Ishikawa (cell line): Measurements from ENCODE around the gene MTPN.

Experiments
- CEBPB ChIP-seq: IDR thresholded peaks from 2 replicates; pipeline ENCODE4 v1.6.1; 2012
- CREB1 ChIP-seq: IDR thresholded peaks from 2 replicates; pipeline ENCODE4 v1.6.1; 2012; ENCODE audit warnings: low read depth
- EGR1 ChIP-seq: IDR thresholded peaks from 2 replicates; pipeline ENCODE4 v1.6.1; 2012
- EP300 ChIP-seq: IDR thresholded peaks from 2 replicates; pipeline ENCODE4 v1.6.1; 2012; ENCODE audit warnings: borderline replicate concordance
- FOXM1 ChIP-seq: IDR thresholded peaks from 2 replicates; pipeline ENCODE4 v1.6.1; 2012; ENCODE audit warnings: low read depth, borderline replicate concordance
- NFIC ChIP-seq: IDR thresholded peaks from 2 replicates; pipeline ENCODE4 v1.6.1; 2012
- RAD21 ChIP-seq: IDR thresholded peaks from 2 replicates; pipeline ENCODE4 v1.6.1; 2012; ENCODE audit warnings: low read depth
- TAF1 ChIP-seq: IDR thresholded peaks from 2 replicates; pipeline ENCODE4 v1.6.1; 2012; ENCODE audit warnings: low read depth, mild to moderate bottlenecking
- TCF12 ChIP-seq: IDR thresholded peaks from 2 replicates; pipeline ENCODE4 v1.6.1; 2012; ENCODE audit warnings: low read depth
- TEAD4 ChIP-seq: IDR thresholded peaks from 2 replicates; pipeline ENCODE4 v1.6.1; 2012
- YY1 ChIP-seq: IDR thresholded peaks from 2 replicates; pipeline ENCODE4 v1.6.1; 2012; ENCODE audit warnings: low read depth
- ZBTB7A ChIP-seq: IDR thresholded peaks from 2 replicates; pipeline ENCODE4 v1.6.1; 2012; ENCODE audit warnings: low read depth
- TF ChIP-seq, protein P1 (sequence below): IDR thresholded peaks from 2 replicates; pipeline ENCODE4 v1.6.1; 2012
- TF ChIP-seq, protein P2 (sequence below): IDR thresholded peaks from 2 replicates; pipeline ENCODE4 v1.6.1; 2012
- TF ChIP-seq, protein P3 (sequence below): IDR thresholded peaks from 2 replicates; pipeline ENCODE4 v1.6.1; 2012; ENCODE audit warnings: low read depth, mild to moderate bottlenecking

Gene MTPN

DNA sequence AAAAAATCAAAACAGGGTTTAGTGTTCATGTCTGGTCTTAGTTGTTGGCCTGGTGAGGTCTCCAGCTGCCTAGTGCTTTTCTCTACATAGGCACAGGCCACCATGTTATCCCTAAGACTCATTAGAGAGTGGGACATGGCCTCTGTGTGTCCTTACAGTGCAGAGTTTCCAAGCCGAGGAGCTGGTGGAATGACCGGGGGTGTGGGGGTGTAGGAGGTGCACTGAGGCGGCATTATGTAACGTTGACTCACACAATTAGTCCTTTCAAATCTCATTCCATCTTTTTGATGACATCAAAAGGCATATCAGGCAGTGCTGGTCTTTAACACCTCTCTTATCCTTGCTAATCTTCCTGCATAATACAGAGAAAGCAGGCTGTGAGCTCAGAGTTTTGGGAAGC is 71.3 kb downstream of the MTPN start:
- TF ChIP-seq CEBPB (no peak), EGR1 (no peak), CREB1 (no peak), ZBTB7A (no peak), FOXM1 (no peak), NFIC (no peak)
- TF ChIP-seq, protein P1, sequence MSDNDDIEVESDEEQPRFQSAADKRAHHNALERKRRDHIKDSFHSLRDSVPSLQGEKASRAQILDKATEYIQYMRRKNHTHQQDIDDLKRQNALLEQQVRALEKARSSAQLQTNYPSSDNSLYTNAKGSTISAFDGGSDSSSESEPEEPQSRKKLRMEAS: no peak

DNA sequence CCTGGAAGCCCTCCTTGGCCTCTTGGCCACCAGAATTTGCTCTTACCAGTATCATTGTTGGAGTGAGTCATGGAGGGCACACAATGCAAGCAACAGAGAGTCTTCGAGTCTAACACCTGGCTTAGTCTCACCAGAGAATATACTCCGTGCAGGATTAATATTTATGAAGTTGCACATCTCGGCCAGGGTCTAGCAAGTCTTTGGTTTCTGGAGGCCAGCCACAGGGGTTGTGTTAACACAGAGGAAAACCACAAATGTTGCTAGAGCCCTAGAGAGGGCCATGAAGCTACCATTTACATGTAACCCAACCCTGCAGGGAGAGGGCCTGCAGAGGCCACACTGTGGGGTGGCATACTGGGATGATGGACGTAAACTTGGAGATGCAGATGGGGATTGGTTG is 71.8 kb downstream of the MTPN start:
- TF ChIP-seq ZBTB7A (no peak), FOXM1 (no peak), EP300 (no peak), EGR1 (no peak), RAD21 (no peak), NFIC (no peak), YY1 (no peak), CREB1 (no peak), TAF1 (no peak), TCF12 (no peak), CEBPB (no peak), TEAD4 (no peak)
- TF ChIP-seq, protein P2, sequence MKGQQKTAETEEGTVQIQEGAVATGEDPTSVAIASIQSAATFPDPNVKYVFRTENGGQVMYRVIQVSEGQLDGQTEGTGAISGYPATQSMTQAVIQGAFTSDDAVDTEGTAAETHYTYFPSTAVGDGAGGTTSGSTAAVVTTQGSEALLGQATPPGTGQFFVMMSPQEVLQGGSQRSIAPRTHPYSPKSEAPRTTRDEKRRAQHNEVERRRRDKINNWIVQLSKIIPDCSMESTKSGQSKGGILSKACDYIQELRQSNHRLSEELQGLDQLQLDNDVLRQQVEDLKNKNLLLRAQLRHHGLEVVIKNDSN: no peak
- TF ChIP-seq, protein P3, sequence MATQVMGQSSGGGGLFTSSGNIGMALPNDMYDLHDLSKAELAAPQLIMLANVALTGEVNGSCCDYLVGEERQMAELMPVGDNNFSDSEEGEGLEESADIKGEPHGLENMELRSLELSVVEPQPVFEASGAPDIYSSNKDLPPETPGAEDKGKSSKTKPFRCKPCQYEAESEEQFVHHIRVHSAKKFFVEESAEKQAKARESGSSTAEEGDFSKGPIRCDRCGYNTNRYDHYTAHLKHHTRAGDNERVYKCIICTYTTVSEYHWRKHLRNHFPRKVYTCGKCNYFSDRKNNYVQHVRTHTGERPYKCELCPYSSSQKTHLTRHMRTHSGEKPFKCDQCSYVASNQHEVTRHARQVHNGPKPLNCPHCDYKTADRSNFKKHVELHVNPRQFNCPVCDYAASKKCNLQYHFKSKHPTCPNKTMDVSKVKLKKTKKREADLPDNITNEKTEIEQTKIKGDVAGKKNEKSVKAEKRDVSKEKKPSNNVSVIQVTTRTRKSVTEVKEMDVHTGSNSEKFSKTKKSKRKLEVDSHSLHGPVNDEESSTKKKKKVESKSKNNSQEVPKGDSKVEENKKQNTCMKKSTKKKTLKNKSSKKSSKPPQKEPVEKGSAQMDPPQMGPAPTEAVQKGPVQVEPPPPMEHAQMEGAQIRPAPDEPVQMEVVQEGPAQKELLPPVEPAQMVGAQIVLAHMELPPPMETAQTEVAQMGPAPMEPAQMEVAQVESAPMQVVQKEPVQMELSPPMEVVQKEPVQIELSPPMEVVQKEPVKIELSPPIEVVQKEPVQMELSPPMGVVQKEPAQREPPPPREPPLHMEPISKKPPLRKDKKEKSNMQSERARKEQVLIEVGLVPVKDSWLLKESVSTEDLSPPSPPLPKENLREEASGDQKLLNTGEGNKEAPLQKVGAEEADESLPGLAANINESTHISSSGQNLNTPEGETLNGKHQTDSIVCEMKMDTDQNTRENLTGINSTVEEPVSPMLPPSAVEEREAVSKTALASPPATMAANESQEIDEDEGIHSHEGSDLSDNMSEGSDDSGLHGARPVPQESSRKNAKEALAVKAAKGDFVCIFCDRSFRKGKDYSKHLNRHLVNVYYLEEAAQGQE: no peak
- TF ChIP-seq, protein P1: no peak

DNA sequence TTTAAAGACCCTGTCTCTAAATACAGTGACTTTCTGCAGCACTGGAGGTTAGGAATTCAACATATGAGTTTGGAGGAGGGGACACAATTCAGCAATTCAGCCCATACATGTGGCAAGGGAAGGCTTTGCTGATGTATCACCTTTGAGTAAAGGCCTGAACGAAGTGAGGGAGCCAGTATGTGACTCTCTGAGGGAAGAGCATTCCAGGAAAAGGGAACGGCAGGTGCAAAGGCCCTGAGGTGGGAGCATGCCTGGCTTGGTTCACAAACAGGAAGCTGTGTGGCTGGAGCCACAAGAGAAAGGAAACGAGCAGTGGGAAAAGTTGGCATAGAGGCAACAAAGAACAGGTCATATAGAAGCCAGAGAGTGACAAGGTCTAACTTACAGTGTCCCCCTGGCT is 72.9 kb downstream of the MTPN start:
- TF ChIP-seq EGR1 (no peak), RAD21 (no peak), CEBPB (no peak), ZBTB7A (no peak)
- TF ChIP-seq, protein P3: no peak

DNA sequence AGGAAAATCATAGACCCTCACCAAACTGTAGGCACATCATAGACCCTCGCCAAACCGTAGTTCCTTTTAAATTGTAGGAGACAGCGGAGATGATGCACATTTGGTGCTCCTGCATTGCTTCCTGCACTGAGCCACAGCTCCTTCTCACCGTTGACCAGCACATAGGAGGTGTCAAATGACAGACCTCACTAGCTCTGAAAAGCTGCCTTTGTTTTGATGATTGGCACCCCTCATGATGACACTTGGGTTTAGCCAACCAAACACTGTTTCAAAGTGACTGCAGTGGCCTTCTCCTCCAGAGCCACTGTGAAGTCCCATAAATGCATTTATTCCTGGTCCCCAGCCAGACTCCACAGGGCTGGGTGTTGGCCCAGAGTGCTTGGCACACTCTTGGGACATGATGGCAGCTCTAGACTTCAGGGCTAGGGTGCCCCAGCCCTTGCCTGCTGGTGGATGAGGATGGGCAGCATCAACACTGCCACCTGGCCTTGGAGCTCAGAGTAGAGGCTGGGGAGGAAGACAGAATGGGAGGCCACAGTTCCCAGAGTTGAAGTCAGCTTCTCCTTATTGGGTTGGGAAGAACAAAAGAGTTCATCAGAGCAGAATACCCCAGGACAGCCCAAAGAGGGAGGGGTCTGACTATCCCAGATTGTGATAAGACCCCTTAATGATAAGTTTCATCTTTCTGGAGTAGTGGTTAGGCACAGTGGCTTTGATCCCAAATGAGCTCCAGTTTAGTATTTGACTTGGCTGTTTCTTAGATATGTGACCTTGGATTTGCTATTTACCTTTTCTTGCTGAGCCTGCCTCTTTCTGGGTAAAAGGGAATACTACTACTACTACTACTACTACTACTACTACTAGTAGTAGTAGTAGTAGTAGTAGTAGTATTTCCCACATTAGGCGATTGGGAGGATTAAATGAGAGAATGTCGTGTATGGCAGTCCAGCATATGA is 75.3 kb downstream of the MTPN start:
- TF ChIP-seq TEAD4: no peak
- TF ChIP-seq EGR1: no peak
- TF ChIP-seq CEBPB: no peak
- TF ChIP-seq, protein P3: no peak
- TF ChIP-seq NFIC: no peak
- TF ChIP-seq, protein P2: no peak
- TF ChIP-seq, protein P1: no peak
- no peak for TF ChIP-seq RAD21
- no peak for TF ChIP-seq CREB1
- TF ChIP-seq TAF1: no peak
- no peak for TF ChIP-seq EP300
